Gastroesophageal sphincter (tissue), 3 donors: ENCODE results near the gene PRDM16.

Source experiments
- CTCF ChIP-seq, 4 experiments: fragments of 200-600 bp in 2 of 4; fragments of 450-650 bp in 2 of 4; sonication (generic) in 1 of 4; IDR thresholded peaks; one replicate each; pipeline ENCODE4 v1.5.1; 2017 to 2019; ENCODE audit warnings: antibody characterized with exemption in 4 of 4, mild to moderate bottlenecking in 2 of 4, moderate library complexity in 2 of 4
- EP300 ChIP-seq: sonication (generic); formaldehyde crosslinking; IDR thresholded peaks from one replicate; pipeline ENCODE4 v1.6.1; 2017; ENCODE audit warnings: antibody characterized with exemption, mild to moderate bottlenecking
- POLR2A ChIP-seq, 2 donors: fragments of 450-650 bp; IDR thresholded peaks; one replicate each; pipeline ENCODE4 v1.6.1; 2017; ENCODE audit warnings: antibody characterized with exemption in 2 of 2, mild to moderate bottlenecking in 2 of 2, moderate library complexity in 1 of 2

- no peak for TF ChIP-seq POLR2A (IDR thresholded peaks at IDR 0.05)
- TF ChIP-seq CTCF (IDR thresholded peaks at IDR 0.05) = no peak
- TF ChIP-seq EP300 = no peak
These were observed 216.2 kb downstream of the PRDM16 start for GRCh38 chr1:3285106-3285740.
